ENCODE data around the gene ATP1B3.

DNA sequence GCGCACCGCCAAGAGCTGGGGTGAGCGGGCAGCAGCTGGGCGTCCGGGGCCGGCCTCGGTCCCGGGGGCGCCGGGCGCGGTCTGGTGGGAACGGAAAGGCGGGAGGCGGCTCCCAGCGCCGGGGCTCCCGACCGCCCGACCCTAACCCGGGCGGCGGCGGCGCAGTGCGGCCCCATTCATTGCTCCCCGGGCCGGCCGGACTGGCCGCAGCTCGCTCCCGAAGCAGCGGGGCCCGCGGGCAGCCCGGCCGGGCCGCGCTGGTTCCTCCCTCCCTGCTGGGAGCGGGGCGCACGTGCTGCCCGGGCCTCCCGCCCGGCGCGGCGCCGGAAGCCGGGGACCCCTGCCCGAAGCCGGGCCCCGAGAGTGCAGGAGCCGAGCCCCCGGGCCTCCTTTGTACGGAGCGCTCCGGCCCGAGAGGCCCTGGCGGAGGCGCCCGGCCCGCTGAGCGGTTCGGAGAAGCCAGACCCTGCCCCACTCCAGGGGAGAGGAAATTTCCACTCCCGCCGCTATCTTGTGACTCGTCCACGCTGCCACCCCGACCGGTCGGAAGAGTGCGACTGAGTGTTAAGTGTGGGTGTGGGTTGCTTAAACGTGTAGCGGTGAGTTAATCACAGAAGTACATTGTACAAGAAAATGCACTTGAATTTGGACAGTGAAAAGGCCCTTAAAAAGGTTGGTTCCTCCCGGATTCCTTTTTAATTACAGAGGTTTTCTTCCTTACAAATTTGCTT, 613 bp downstream of the ATP1B3 start:
- TF ChIP-seq, protein P1, sequence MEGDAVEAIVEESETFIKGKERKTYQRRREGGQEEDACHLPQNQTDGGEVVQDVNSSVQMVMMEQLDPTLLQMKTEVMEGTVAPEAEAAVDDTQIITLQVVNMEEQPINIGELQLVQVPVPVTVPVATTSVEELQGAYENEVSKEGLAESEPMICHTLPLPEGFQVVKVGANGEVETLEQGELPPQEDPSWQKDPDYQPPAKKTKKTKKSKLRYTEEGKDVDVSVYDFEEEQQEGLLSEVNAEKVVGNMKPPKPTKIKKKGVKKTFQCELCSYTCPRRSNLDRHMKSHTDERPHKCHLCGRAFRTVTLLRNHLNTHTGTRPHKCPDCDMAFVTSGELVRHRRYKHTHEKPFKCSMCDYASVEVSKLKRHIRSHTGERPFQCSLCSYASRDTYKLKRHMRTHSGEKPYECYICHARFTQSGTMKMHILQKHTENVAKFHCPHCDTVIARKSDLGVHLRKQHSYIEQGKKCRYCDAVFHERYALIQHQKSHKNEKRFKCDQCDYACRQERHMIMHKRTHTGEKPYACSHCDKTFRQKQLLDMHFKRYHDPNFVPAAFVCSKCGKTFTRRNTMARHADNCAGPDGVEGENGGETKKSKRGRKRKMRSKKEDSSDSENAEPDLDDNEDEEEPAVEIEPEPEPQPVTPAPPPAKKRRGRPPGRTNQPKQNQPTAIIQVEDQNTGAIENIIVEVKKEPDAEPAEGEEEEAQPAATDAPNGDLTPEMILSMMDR (IDR thresholded peaks at IDR 0.05; ENCODE audit: low read depth, low read length) = no peak
- TF ChIP-seq POLR2A (IDR thresholded peaks at IDR 0.05; ENCODE audit: extremely low read depth, insufficient read length) (no peak), MYC (IDR thresholded peaks at IDR 0.05; ENCODE audit: low read depth, low read length) (peak; percentile 70)
